Ectodermal cell (in vitro differentiated cells): ENCODE data around the gene EIF4A3.

Experiments used
- H3K27ac ChIP-seq: 2 replicates; pipeline ENCODE4 v1.7.0; 2013; ENCODE audit warnings: mild to moderate bottlenecking, low read depth, low read length; ENCODE audit not compliant: insufficient read depth, poor library complexity, severe bottlenecking
- H3K27me3 ChIP-seq: 2 replicates; pipeline ENCODE4 v1.7.0; 2013; ENCODE audit warnings: mild to moderate bottlenecking, low read length; ENCODE audit not compliant: insufficient read depth, control insufficient read depth, poor library complexity, severe bottlenecking
- H3K36me3 ChIP-seq: one replicate; pipeline ENCODE4 v1.7.0; 2013; ENCODE audit warnings: low read length; ENCODE audit not compliant: control insufficient read depth, insufficient read depth
- H3K4me1 ChIP-seq: one replicate; pipeline ENCODE4 v1.7.0; 2013; ENCODE audit warnings: low read length; ENCODE audit not compliant: control insufficient read depth, insufficient read depth
- H3K4me3 ChIP-seq: 2 replicates; pipeline ENCODE4 v1.7.0; 2013; ENCODE audit warnings: low read depth, low read length, control low read depth; ENCODE audit not compliant: insufficient read depth
- H3K9me3 ChIP-seq: 2 replicates; pipeline ENCODE4 v1.7.0; 2013; ENCODE audit warnings: mild to moderate bottlenecking, low read length, moderate library complexity; ENCODE audit not compliant: control insufficient read depth
- WGBS, 2 experiments: methylation state at CpG; one replicate each; pipeline ENCODE4 v1.1.7; 2013; ENCODE audit warnings: missing lambda C conversion rate in 2 of 2; 5-methylcytosine and 5-hydroxymethylcytosine counted together

Gene EIF4A3

GRCh38 chr17:80173916-80174315 is 27.0 kb upstream of the EIF4A3 start:
- H3K27ac ChIP-seq: no peak overlapping the region
- no peaks in the 10 kb centered on the region for H3K36me3 ChIP-seq
- peaks cover 10% of the 10 kb centered on the region for H3K4me1 ChIP-seq
- no peaks in the 10 kb centered on the region for H3K9me3 ChIP-seq
- H3K27me3 ChIP-seq: no peaks in the 10 kb centered on the region
- WGBS, 2 experiments: 98% methylated on average over 5 to 6 of the region's 6 CpGs
- H3K4me3 ChIP-seq: no peak overlapping the region

GRCh38 chr17:80173126-80173525 is 26.2 kb upstream of the EIF4A3 start:
- H3K4me3 ChIP-seq: no peak overlapping the region
- no peak overlapping the region for H3K27ac ChIP-seq
- H3K9me3 ChIP-seq: no peaks in the 10 kb centered on the region
- no peaks in the 10 kb centered on the region for H3K36me3 ChIP-seq
- WGBS, 2 experiments: 86 to 95% methylated on average over 3 to 5 of the region's 12 CpGs
- H3K27me3 ChIP-seq: no peaks in the 10 kb centered on the region
- peaks cover 10% of the 10 kb centered on the region for H3K4me1 ChIP-seq

DNA sequence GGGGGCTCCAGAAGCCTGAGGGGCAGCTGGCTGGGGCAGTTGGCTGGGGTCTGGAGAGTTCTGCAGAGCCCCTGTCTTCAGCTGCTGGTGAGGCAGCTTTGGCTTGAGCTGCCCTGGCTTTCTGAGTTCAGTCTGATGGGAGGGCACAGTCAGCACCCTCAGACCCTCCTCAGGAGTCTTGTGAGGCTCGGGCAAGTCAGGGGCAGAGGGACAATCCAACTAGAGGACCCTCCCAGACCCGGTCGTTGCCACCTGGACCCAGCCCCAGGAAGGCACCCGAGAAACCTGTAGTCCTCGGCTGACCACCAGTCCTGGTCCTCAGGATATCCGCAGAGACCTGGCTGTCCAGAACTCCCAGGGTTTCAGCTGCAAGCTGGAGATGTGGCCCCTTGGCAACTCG is 24.8 kb upstream of the EIF4A3 start:
- Histone ChIP-seq H3K27me3 (no peaks in the 10 kb centered on the region), H3K9me3 (no peaks in the 10 kb centered on the region), H3K4me1 (peaks cover 10% of the 10 kb centered on the region), H3K36me3 (no peaks in the 10 kb centered on the region), H3K4me3 (no peak overlapping the region), H3K27ac (no peak overlapping the region)
- WGBS, 2 experiments: 93 to 94% methylated on average over 7 of the region's 7 CpGs

GRCh38 chr17:80169784-80170500 is 23.0 kb upstream of the EIF4A3 start, which contains the start of gene CARD14:
CARD14 (plus strand) TSS chr17:80170030; CDS start chr17:80181439, 11,409 bp downstream.
- no peaks in the 10 kb centered on the region for H3K36me3 ChIP-seq
- 90 to 91% methylated on average over 19 of the region's 19 CpGs for WGBS, 2 experiments
- H3K4me3 ChIP-seq: no peak within 1 kb of the TSS
- H3K27ac ChIP-seq: no peak within 1 kb of the TSS
- no peaks in the 10 kb centered on the region for H3K27me3 ChIP-seq
- no peaks in the 10 kb centered on the region for H3K9me3 ChIP-seq
- peaks cover 4% of the 10 kb centered on the region for H3K4me1 ChIP-seq

DNA sequence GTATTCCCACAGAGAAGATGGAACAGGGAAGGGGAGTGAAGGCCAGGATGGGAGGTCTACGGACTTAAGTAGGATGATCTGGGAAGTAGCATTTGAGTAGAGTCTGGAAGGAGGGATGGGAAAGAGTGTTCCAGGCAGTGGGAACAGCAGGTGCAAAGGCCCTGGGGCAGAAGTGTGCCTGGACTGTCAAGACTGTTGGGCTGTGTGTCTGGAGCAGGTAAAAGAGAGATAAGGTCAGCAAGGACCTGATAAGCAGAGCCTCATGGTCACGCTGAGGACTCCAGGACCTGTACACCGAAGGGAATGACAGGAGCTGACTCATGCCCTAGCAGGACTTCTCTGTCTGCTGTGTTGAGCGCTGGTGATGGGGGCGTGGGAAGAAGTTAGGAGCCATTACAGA is 22.2 kb upstream of the EIF4A3 start:
- Histone ChIP-seq H3K9me3 (no peaks in the 10 kb centered on the region), H3K36me3 (no peaks in the 10 kb centered on the region), H3K27ac (no peak overlapping the region), H3K4me1 (no peaks in the 10 kb centered on the region), H3K4me3 (no peak overlapping the region), H3K27me3 (no peaks in the 10 kb centered on the region)
- WGBS, 2 experiments: 94 to 96% methylated on average over 5 of the region's 5 CpGs

DNA sequence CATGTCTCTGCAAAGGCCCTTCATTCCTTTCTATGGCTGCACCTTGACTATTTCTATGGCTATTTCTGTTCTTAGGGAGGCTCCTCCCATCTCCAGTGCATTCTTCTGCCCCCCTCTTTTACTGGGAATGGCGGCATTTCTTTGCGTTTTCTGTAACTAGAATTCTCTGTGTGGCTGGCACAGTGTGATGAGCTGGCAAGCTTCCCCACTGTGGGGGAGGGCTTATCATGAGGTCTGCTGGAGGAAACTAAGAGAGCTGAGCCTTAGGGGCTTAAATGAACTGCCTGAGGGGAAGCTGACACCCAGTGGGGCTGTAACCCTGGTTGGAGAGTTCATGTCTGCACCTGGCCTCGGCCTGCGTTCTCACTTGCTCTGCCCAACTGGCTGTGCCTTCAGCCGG is 21.4 kb upstream of the EIF4A3 start:
- H3K27ac ChIP-seq: no peak overlapping the region
- H3K4me3 ChIP-seq: no peak overlapping the region
- no peaks in the 10 kb centered on the region for H3K4me1 ChIP-seq
- WGBS, 2 experiments: 83 to 87% methylated on average over 5 of the region's 5 CpGs
- no peaks in the 10 kb centered on the region for H3K27me3 ChIP-seq
- H3K9me3 ChIP-seq: no peaks in the 10 kb centered on the region
- H3K36me3 ChIP-seq: no peaks in the 10 kb centered on the region

DNA sequence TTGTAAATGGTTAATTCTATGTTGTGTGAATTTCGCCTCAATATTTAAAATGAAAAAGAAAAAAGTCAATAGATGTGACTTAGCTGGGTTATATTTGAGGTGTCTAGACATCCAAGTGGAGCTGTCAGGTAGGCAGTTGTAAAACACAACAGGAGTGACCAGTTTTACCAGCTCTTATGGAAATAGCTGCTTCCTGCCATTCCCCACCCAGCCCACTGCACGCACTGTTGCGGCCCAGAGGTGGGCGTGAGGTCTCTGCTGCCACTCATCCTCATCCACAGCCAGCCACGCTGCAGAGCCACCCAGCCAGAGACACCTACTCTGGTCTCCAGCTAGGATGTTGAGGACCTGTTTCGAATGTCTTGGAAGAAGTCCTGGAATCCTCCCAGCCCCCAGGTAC is 19.5 kb upstream of the EIF4A3 start:
- Histone ChIP-seq H3K36me3 (no peaks in the 10 kb centered on the region), H3K27me3 (no peaks in the 10 kb centered on the region), H3K27ac (no peak overlapping the region), H3K4me3 (no peak overlapping the region), H3K9me3 (no peaks in the 10 kb centered on the region), H3K4me1 (no peaks in the 10 kb centered on the region)
- WGBS, 2 experiments: 90 to 92% methylated on average over 6 of the region's 6 CpGs

GRCh38 chr17:80164185-80164584 is 17.3 kb upstream of the EIF4A3 start:
- WGBS, 2 experiments: 84 to 87% methylated on average over 11 of the region's 11 CpGs
- H3K36me3 ChIP-seq: no peaks in the 10 kb centered on the region
- H3K4me3 ChIP-seq: no peak overlapping the region
- H3K9me3 ChIP-seq: no peaks in the 10 kb centered on the region
- no peaks in the 10 kb centered on the region for H3K27me3 ChIP-seq
- no peaks in the 10 kb centered on the region for H3K4me1 ChIP-seq
- no peak overlapping the region for H3K27ac ChIP-seq

DNA sequence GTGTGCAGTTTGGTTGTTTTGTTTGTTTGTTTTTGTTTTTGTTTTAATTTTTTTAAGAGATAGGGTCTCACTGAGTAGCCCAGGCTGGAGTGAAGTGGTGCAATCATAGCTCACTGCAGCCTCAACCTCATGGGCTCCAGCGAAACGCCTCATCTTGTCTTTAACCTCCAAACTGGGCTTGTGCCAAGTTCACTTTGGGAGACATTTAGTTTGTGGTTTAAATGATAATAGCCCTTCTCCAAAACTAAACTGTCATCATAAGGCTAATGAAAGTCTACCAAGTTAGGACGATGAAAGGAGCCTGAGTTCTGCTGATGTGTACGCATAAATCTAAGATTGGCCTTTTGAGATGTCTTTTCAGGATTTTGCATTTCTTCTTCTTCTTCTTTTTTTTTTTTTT is 16.4 kb upstream of the EIF4A3 start:
- H3K4me3 ChIP-seq: no peak overlapping the region
- 93% methylated on average over 4 of the region's 4 CpGs for WGBS, 2 experiments
- H3K36me3 ChIP-seq: no peaks in the 10 kb centered on the region

GRCh38 chr17:80160536-80160935 is 13.6 kb upstream of the EIF4A3 start:
- Histone ChIP-seq H3K27ac (no peak overlapping the region), H3K4me3 (no peak overlapping the region), H3K9me3 (no peaks in the 10 kb centered on the region), H3K36me3 (no peaks in the 10 kb centered on the region), H3K27me3 (no peaks in the 10 kb centered on the region), H3K4me1 (no peaks in the 10 kb centered on the region)
- WGBS, 2 experiments: 8 to 9% methylated on average over 3 of the region's 3 CpGs

More for the DNA sequence above, 16.4 kb upstream of the EIF4A3 start:
- no peaks in the 10 kb centered on the region for H3K4me1 ChIP-seq
- H3K27ac ChIP-seq: no peak overlapping the region
- no peaks in the 10 kb centered on the region for H3K9me3 ChIP-seq
- no peaks in the 10 kb centered on the region for H3K27me3 ChIP-seq
